Measurements from ENCODE around the gene DOCK11. TPM values are rescaled to one million over a fixed set of nuclear protein-coding genes. Genes with fewer than 3 reads are reported as not detected.

Gene DOCK11
- total and polyA plus RNA-seq, 9 of the 15 experiments (the other 6 are each of a cell fraction or from before 2014, with no cell fraction given): 41.8 to 77.8 (median 50.9) TPM

- no peak overlapping the region for H3K4me2 ChIP-seq (ENCODE audit: insufficient read depth, low read length)
- BruUV-seq (replicated peaks): no TSS peak
- 60% methylated on average over 1 of the region's 1 CpG for WGBS (ENCODE audit: insufficient coverage, low coverage, missing lambda C conversion rate)
- no peaks in the 10 kb centered on the region for H4K20me1 ChIP-seq (replicated peaks; ENCODE audit: control insufficient read depth, insufficient read depth, low read length)
- H3K9me3 ChIP-seq (replicated peaks; ENCODE audit: control insufficient read depth, insufficient read depth, low read depth, low read length): no peaks in the 10 kb centered on the region
- H2AFZ ChIP-seq (ENCODE audit: low read depth, low read length): no peak overlapping the region
- POLR2A ChIA-PET: interaction anchor here (0.6 to 0.7 kb wide), 2 partner anchors 10 to 1168 kb away, joined by 3 to 5 read pairs; no protein-coding TSS in a partner anchor
- H3K27ac ChIP-seq (ENCODE audit: extremely low read depth, low read depth, low read length): no peak overlapping the region
- intact Hi-C loops (cut with micrococcal nuclease) (no loop called here), in situ Hi-C loops (cut with MboI) (no loop called here)
- H3K4me3 ChIP-seq: no peak overlapping the region
- H3K9ac ChIP-seq (ENCODE audit: insufficient read depth in 1 of 2, low read depth in 2 of 2, low read length in 2 of 2): no peak overlapping the region
- no peaks in the 10 kb centered on the region for H3K36me3 ChIP-seq (ENCODE audit: control insufficient read depth, insufficient read depth, low read length)
- no peaks in the 10 kb centered on the region; a peak in 1 of 5 replicates for H3K4me1 ChIP-seq (replicated peaks in 1 of 2; ENCODE audit: control insufficient read depth in 2 of 2, insufficient read depth in 2 of 2, low read length in 2 of 2)
- H3K79me2 ChIP-seq (ENCODE audit: control insufficient read depth, insufficient read depth, low read length): no peaks in the 10 kb centered on the region
- no peak for ATAC-seq
- CTCF ChIA-PET (ENCODE audit: low intra/inter-chr PET ratio): no interaction called here
- no peaks in the 10 kb centered on the region for H3K27me3 ChIP-seq (ENCODE audit: control insufficient read depth in 2 of 2, insufficient read depth in 2 of 2, low read length in 2 of 2)
- H3K9me1 ChIP-seq (ENCODE audit: control insufficient read depth, insufficient read depth, low read length): no peaks in the 10 kb centered on the region
- TF ChIP-seq TAF15 (IDR thresholded peaks at IDR 0.05; ENCODE audit: low read depth, low read length) (no peak), ZNF165 (CRISPR knock-in tag; IDR thresholded peaks at IDR 0.05; ENCODE audit: borderline replicate concordance) (no peak), NR2F6 (CRISPR knock-in tag; IDR thresholded peaks at IDR 0.05) (no peak), ZSCAN29 (IDR thresholded peaks at IDR 0.05) (no peak), RAD51 (IDR thresholded peaks at IDR 0.05; ENCODE audit: borderline replicate concordance, low read depth) (no peak), MYNN (IDR thresholded peaks at IDR 0.05) (no peak), MYNN (CRISPR knock-in tag; IDR thresholded peaks at IDR 0.05) (no peak), EWSR1 (IDR thresholded peaks at IDR 0.05; ENCODE audit: borderline replicate concordance, low read depth, partially characterized antibody) (no peak), TBL1XR1 (IDR thresholded peaks at IDR 0.05; ENCODE audit: low read length in 2 of 2) (no peak), GATA2 (CRISPR knock-in tag; IDR thresholded peaks at IDR 0.05) (no peak), MAX (CRISPR knock-in tag; IDR thresholded peaks at IDR 0.05) (no peak), COPS2 (conservative IDR thresholded peaks at IDR 0.05) (no peak)
- TF ChIP-seq, protein P1, sequence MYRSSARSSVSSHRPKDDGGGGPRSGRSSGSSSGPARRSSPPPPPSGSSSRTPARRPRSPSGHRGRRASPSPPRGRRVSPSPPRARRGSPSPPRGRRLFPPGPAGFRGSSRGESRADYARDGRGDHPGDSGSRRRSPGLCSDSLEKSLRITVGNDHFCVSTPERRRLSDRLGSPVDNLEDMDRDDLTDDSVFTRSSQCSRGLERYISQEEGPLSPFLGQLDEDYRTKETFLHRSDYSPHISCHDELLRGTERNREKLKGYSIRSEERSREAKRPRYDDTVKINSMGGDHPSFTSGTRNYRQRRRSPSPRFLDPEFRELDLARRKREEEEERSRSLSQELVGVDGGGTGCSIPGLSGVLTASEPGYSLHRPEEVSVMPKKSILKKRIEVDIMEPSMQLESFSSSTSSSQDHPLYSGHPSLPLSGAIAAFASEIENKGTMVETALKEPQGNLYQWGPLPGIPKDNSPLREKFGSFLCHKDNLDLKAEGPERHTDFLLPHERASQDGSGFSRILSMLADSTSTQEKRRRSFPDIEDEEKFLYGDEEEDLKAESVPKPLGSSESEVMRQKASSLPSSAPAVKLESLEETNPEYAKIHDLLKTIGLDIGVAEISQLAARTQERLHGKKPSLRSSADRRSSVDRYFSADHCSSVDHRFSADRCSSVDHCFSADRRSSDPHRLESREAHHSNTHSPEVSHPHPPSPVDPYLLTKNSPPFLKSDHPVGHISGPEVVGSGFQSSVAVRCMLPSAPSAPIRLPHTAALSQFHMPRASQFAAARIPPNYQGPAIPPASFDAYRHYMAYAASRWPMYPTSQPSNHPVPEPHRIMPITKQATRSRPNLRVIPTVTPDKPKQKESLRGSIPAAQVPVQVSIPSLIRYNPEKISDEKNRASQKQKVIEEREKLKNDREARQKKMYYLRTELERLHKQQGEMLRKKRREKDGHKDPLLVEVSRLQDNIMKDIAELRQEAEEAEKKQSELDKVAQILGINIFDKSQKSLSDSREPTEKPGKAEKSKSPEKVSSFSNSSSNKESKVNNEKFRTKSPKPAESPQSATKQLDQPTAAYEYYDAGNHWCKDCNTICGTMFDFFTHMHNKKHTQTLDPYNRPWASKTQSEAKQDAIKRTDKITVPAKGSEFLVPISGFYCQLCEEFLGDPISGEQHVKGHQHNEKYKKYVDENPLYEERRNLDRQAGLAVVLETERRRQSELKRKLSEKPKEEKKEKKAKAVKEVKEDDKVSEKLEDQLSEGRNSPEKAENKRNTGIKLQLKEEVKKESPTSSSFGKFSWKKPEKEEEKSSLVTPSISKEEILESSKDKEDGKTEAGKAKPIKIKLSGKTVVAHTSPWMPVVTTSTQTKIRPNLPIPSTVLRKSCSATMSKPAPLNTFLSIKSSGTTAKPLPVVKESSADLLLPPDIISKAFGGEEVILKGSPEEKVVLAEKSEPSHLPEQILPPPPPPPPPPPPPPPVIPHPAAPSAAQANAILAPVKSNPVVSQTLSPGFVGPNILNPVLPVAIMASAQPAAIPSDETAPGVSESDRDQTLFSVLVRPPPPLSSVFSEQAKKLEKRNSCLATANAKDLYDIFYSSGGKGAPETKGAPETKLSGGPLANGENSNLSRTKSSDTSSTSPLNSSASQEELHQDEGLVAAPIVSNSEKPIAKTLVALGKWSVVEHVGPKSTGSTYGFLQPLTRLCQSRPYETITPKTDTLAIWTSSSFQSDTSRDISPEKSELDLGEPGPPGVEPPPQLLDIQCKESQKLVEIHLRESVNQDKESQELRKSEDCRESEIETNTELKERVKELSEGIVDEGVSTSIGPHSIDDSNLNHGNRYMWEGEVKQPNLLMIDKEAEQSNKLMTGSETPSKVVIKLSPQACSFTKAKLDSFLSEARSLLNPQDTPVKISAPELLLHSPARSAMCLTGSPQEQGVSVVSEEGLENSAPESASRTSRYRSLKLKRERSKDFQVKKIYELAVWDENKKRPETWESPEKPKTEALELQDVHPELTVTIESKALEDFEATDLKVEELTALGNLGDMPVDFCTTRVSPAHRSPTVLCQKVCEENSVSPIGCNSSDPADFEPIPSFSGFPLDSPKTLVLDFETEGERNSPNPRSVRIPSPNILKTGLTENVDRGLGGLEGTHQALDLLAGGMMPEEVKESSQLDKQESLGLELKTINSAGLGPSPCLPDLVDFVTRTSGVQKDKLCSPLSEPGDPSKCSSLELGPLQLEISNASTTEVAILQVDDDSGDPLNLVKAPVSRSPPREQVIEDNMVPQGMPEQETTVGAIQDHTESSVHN (IDR thresholded peaks at IDR 0.05; ENCODE audit: borderline replicate concordance in 1 of 2, low read depth in 1 of 2): no peak
- TF ChIP-seq, protein P2, sequence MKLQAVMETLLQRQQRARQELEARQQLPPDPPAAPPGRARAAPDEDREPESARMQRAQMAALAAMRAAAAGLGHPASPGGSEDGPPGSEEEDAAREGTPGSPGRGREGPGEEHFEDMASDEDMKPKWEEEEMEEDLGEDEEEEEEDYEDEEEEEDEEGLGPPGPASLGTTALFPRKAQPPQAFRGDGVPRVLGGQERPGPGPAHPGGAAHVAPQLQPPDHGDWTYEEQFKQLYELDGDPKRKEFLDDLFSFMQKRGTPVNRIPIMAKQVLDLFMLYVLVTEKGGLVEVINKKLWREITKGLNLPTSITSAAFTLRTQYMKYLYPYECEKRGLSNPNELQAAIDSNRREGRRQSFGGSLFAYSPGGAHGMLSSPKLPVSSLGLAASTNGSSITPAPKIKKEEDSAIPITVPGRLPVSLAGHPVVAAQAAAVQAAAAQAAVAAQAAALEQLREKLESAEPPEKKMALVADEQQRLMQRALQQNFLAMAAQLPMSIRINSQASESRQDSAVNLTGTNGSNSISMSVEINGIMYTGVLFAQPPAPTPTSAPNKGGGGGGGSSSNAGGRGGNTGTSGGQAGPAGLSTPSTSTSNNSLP (IDR thresholded peaks at IDR 0.05; ENCODE audit: borderline replicate concordance, low read depth, low read length): no peak
- DNase-seq (ENCODE audit: extremely low read depth in 1 of 4, low spot score in 3 of 4): no peak
- FAIRE-seq: no peak
Observed at GRCh38 chrX:118714521-118714920, 218.9 kb downstream of the DOCK11 start.
